Esophagus (tissue), 2 donors: ENCODE data around the gene DNAI2. TPM values are rescaled to one million over a fixed set of nuclear protein-coding genes. Genes with fewer than 3 reads are reported as not detected.

ENCODE experiments used
- H3K27ac ChIP-seq, 2 donors: one replicate each; pipeline ENCODE4 v1.5.1; 2013; ENCODE audit warnings: low read depth in 2 of 2, mild to moderate bottlenecking in 2 of 2, inconsistent platforms in 1 of 2, low read length in 1 of 2, moderate library complexity in 1 of 2
- H3K27me3 ChIP-seq, 2 donors: one replicate each; pipeline ENCODE4 v1.6.1; 2013; ENCODE audit warnings: low read length in 2 of 2, control low read depth in 1 of 2, mild to moderate bottlenecking in 1 of 2; ENCODE audit not compliant: insufficient read depth in 2 of 2, control insufficient read depth in 1 of 2
- H3K36me3 ChIP-seq, 2 donors: one replicate each; pipeline ENCODE4 v1.6.1; 2013; ENCODE audit warnings: low read length in 1 of 2; ENCODE audit not compliant: control insufficient read depth in 2 of 2, insufficient read depth in 2 of 2
- H3K4me1 ChIP-seq, 2 donors: one replicate each; pipeline ENCODE4 v1.6.1; 2013; ENCODE audit warnings: low read length in 1 of 2; ENCODE audit not compliant: control insufficient read depth in 2 of 2, insufficient read depth in 2 of 2
- H3K4me3 ChIP-seq, 2 donors: one replicate each; pipeline ENCODE4 v1.5.1; 2013; ENCODE audit warnings: low read length in 2 of 2, mild to moderate bottlenecking in 2 of 2, low read depth in 1 of 2, moderate library complexity in 1 of 2
- H3K9me3 ChIP-seq, 2 donors: one replicate each; pipeline ENCODE4 v1.6.1; 2013; ENCODE audit warnings: mild to moderate bottlenecking in 2 of 2, low read depth in 1 of 2, low read length in 1 of 2, moderate library complexity in 1 of 2; ENCODE audit not compliant: control insufficient read depth in 2 of 2, insufficient read depth in 1 of 2
- WGBS, 2 donors: extraction: QIAGEN DNeasy Blood & Tissue Kit; methylation state at CpG; one replicate each; pipeline ENCODE4 v1.1.7; 2013; 5-methylcytosine and 5-hydroxymethylcytosine counted together
- polyA plus RNA-seq, 2 donors: library from polyadenylated mRNA; stranded (reverse); fragments of 200-250 nt; gene quantifications; one replicate each; pipeline ENCODE4 v1.2.3, GENCODE V29; 2013
- donor health status: healthy with polysubstance abuse.
- donor health status: Bipolar disorder and iron deficiency.

DNAI2 gene
- polyA plus RNA-seq, 2 donors: not detected

GRCh38 chr17:74361230-74362068 lies 87.4 kb downstream of the DNAI2 start, which contains the start of gene BTBD17:
Gene BTBD17, minus strand, starts transcription at chr17:74361868. Its CDS starts 49 bp downstream, at chr17:74361819.
- peaks cover 0 to 17% of the 10 kb centered on the region in 2 donors for H3K27me3 ChIP-seq
- H3K9me3 ChIP-seq: peaks cover 0 to 3% of the 10 kb centered on the region in 2 donors
- peaks cover 0 to 11% of the 10 kb centered on the region in 2 donors for H3K4me1 ChIP-seq
- no peak within 1 kb of the TSS for H3K4me3 ChIP-seq
- 27% methylated on average over 28 of the region's 28 CpGs for WGBS, 2 donors
- no peaks in the 10 kb centered on the region for H3K36me3 ChIP-seq
- no peak within 1 kb of the TSS for H3K27ac ChIP-seq

DNA sequence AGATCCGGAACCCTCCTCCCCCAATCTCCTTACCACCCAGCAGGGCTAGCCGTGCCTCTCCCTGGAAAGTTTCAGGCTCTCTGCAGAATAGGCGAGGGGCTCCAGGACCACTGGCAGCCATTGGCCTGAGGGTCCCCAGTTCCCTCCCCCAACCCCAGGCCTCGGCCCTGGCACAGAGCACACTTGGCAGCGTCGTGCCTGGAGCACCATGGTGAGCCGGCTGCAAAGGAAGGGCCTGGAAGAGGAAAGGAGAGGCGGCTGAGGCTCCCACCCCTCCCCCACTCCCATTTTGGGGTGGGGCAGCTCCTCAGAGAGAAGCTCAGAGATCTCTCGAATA lies 88.0 kb downstream of the DNAI2 start:
- Histone ChIP-seq H3K9me3 (no peaks in the 10 kb centered on the region), H3K27me3 (peaks cover 0 to 16% of the 10 kb centered on the region in 2 donors), H3K4me3 (no peak overlapping the region), H3K36me3 (no peaks in the 10 kb centered on the region), H3K4me1 (peaks cover 0 to 5% of the 10 kb centered on the region in 2 donors), H3K27ac (no peak overlapping the region)
- 14% methylated on average over 9 of the region's 9 CpGs for WGBS, 2 donors

- no peak overlapping the region for H3K4me3 ChIP-seq
- H3K27ac ChIP-seq: no peak overlapping the region
- WGBS, 2 donors: 48 to 56% methylated on average over 14 of the region's 14 CpGs
- H3K9me3 ChIP-seq: no peaks in the 10 kb centered on the region
- peaks cover 0 to 12% of the 10 kb centered on the region in 2 donors for H3K27me3 ChIP-seq
- H3K4me1 ChIP-seq: no peaks in the 10 kb centered on the region
- no peaks in the 10 kb centered on the region for H3K36me3 ChIP-seq
Observed at GRCh38 chr17:74362810-74363498, 88.9 kb downstream of the DNAI2 start.

Other genes with a start within 250 kb of the DNAI2 start
- 1,000 to 10,000 TPM; 1,223 to 1,349 TPM for gene RPL38, start 70.6 kb upstream of the DNAI2 start, polyA plus RNA-seq
- gene TTYH2, start 60.7 kb upstream of the DNAI2 start, polyA plus RNA-seq: under 1 TPM; 0.67 to 0.82 TPM
- gene KIF19, start 52.0 kb downstream of the DNAI2 start, polyA plus RNA-seq: under 1 TPM; 0.43 to 0.47 TPM
- not detected for gene BTBD17, start 87.6 kb downstream of the DNAI2 start, polyA plus RNA-seq
- under 1 TPM in 1 of 2 donors, not detected in 1; 0.09 TPM for gene GPR142, start 93.3 kb downstream of the DNAI2 start, polyA plus RNA-seq
- 1 to 10 TPM; 6.7 to 8.8 TPM for gene GPRC5C, start 157.9 kb downstream of the DNAI2 start, polyA plus RNA-seq
- 1 to 10 TPM; 1.3 to 1.6 TPM for gene CD300A, start 192.4 kb downstream of the DNAI2 start, polyA plus RNA-seq